B cell (primary cell): ENCODE results near the gene PNRC2. TPM values are rescaled to one million over a fixed set of nuclear protein-coding genes. Genes with fewer than 3 reads are reported as not detected.

Experiments
- ATAC-seq: fragments of 200-7000 bp; cut with Tn5 transposase; one replicate; pipeline ENCODE4 v1.10.0; 2021; ENCODE audit warnings: low read depth, mild to moderate bottlenecking, moderate number of reproducible peaks, moderate library complexity
- CTCF ChIA-PET: fragments of 350-600 bp; sonication (Branson Sonifier 250); formaldehyde crosslinking; loops from one replicate; lab custom pipeline; 2021; ENCODE audit warnings: antibody characterized with exemption, inconsistent platforms; lab: Charles Lee
- POLR2A ChIA-PET: fragments of 350-600 bp; sonication (Branson Sonifier 250); formaldehyde crosslinking; loops from one replicate; lab custom pipeline; 2021; ENCODE audit warnings: antibody characterized with exemption; lab: Charles Lee
- DNase-seq: peaks from one replicate; pipeline ENCODE4 v3.0.0; 2013
- H2AFZ ChIP-seq: 2 replicates; pipeline ENCODE4 v1.6.1; 2012; ENCODE audit warnings: mild to moderate bottlenecking, low read depth, low read length; ENCODE audit not compliant: insufficient read depth, poor library complexity, severe bottlenecking
- H3K27ac ChIP-seq, 2 donors: 1 replicate in 1 of 2; 2 replicates in 1 of 2; pipeline ENCODE4 v1.5.1; 2012 to 2013; ENCODE audit warnings: low read length in 2 of 2, mild to moderate bottlenecking in 2 of 2, moderate library complexity in 1 of 2
- H3K27me3 ChIP-seq, 4 experiments: fragments of 200-600 bp in 1 of 4; sonication (generic) in 1 of 4; replicated peaks in 1 of 4; 1 replicate in 2 of 4; 2 replicates in 2 of 4; pipeline versions ENCODE4 v1.6.1 to v1.7.0; 2013 to 2016; ENCODE audit warnings: low read length in 3 of 4, mild to moderate bottlenecking in 2 of 4, mixed read lengths in 1 of 4, moderate library complexity in 1 of 4; ENCODE audit not compliant: insufficient read depth in 4 of 4, control insufficient read depth in 3 of 4; ENCODE audit errors: control extremely low read depth in 1 of 4
- H3K36me3 ChIP-seq, 2 experiments: replicated peaks in 1 of 2; 1 replicate in 1 of 2; 2 replicates in 1 of 2; pipeline versions ENCODE4 v1.6.1 to v1.7.1; 2013; ENCODE audit warnings: low read length in 1 of 2; ENCODE audit not compliant: insufficient read depth in 2 of 2, control insufficient read depth in 1 of 2; ENCODE audit errors: control extremely low read depth in 1 of 2, extremely low read depth in 1 of 2
- H3K4me1 ChIP-seq, 2 donors: fragments of 200-600 bp in 1 of 2; sonication (generic) in 1 of 2; 1 replicate in 1 of 2; 2 replicates in 1 of 2; pipeline versions ENCODE4 v1.5.1 to v1.6.1; 2013 to 2017; ENCODE audit warnings: low read length in 2 of 2; ENCODE audit not compliant: control insufficient read depth in 2 of 2, insufficient read depth in 2 of 2
- H3K4me2 ChIP-seq: replicated peaks from 2 replicates; pipeline ENCODE3; 2012; ENCODE audit warnings: mild to moderate bottlenecking, low read depth, low read length; ENCODE audit not compliant: poor library complexity, severe bottlenecking
- H3K4me3 ChIP-seq, 5 experiments: fragments of 200-600 bp in 1 of 5; sonication (generic) in 1 of 5; 1 replicate in 3 of 5; 2 replicates in 2 of 5; pipeline versions ENCODE4 v1.5.1 to v1.7.0; 2011 to 2016; ENCODE audit warnings: low read length in 4 of 5, mild to moderate bottlenecking in 4 of 5, low read depth in 2 of 5, control low read depth in 1 of 5, moderate library complexity in 1 of 5; ENCODE audit not compliant: insufficient read depth in 1 of 5; ENCODE audit errors: control extremely low read depth in 1 of 5, extremely low read depth in 1 of 5
- H3K79me2 ChIP-seq: fragments of 200-600 bp; sonication (generic); one replicate; pipeline ENCODE4 v1.6.0; 2016; ENCODE audit warnings: low read length; ENCODE audit not compliant: control insufficient read depth, insufficient read depth
- H3K9ac ChIP-seq: fragments of 200-600 bp; sonication (generic); 2 replicates; pipeline ENCODE4 v1.6.1; 2017; ENCODE audit warnings: mild to moderate bottlenecking, low read length, moderate library complexity
- H3K9me3 ChIP-seq, 3 donors: one replicate each; pipeline versions ENCODE4 v1.6.1 to v1.7.1; 2013; ENCODE audit warnings: low read length in 2 of 3; ENCODE audit not compliant: control insufficient read depth in 2 of 3, insufficient read depth in 1 of 3; ENCODE audit errors: control extremely low read depth in 1 of 3
- H4K20me1 ChIP-seq: 2 replicates; pipeline ENCODE4 v1.6.0; 2012; ENCODE audit warnings: mild to moderate bottlenecking, low read length; ENCODE audit not compliant: insufficient read depth, control insufficient read depth, poor library complexity, severe bottlenecking
- H3K27ac Mint-ChIP-seq: one replicate; pipeline ENCODE4 v1.8.0; 2021; ENCODE audit warnings: mixed read lengths
- H3K27me3 Mint-ChIP-seq: one replicate; pipeline ENCODE4 v1.8.0; 2021; ENCODE audit warnings: mixed read lengths
- H3K4me1 Mint-ChIP-seq: one replicate; pipeline ENCODE4 v1.8.0; 2021; ENCODE audit warnings: mixed read lengths
- H3K4me3 Mint-ChIP-seq: one replicate; pipeline ENCODE4 v1.8.0; 2021; ENCODE audit warnings: mixed read lengths
- H3K9me3 Mint-ChIP-seq: one replicate; pipeline ENCODE4 v1.8.0; 2022; ENCODE audit warnings: mixed read lengths; ENCODE audit not compliant: insufficient read depth
- EZH2 ChIP-seq: IDR thresholded peaks from 2 replicates; pipeline ENCODE4 v1.6.1; 2012; ENCODE audit warnings: borderline replicate concordance, low read depth, mild to moderate bottlenecking, moderate library complexity, low read length; ENCODE audit not compliant: insufficient read depth, poor library complexity, severe bottlenecking
- WGBS: methylation state at CpG from one replicate; pipeline ENCODE4 v1.1.5; 2013; ENCODE audit warnings: missing lambda C conversion rate; ENCODE audit not compliant: insufficient coverage; 5-methylcytosine and 5-hydroxymethylcytosine counted together
- intact Hi-C: fragments of 100-400 bp; cut with micrococcal nuclease; formaldehyde crosslinking; loops from one replicate; pipeline ENCODE4 v1.10.0; 2022
- polyA plus RNA-seq: library from polyadenylated mRNA; depleted of rRNA; stranded (reverse); fragments of >200 nt; gene quantifications from 2 replicates; pipeline ENCODE4 v1.2.3, GENCODE V29; 2012
- total RNA-seq, 2 donors: library from RNA; stranded (reverse); fragments of 120-200 nt in 1 of 2; gene quantifications; 1 replicate in 1 of 2; 2 replicates in 1 of 2; pipeline versions ENCODE4 v1.2.3 to v1.2.4, GENCODE V29; 2013 to 2022
- TF ChIP-seq, protein P1 (sequence below): fragments of 200-600 bp; IDR thresholded peaks from one replicate; pipeline ENCODE4 v1.8.0; 2022; ENCODE audit warnings: antibody characterized with exemption, mild to moderate bottlenecking

Gene PNRC2
- total and polyA plus RNA-seq, 2 donors (not counting 1 experiment from before 2014, with no cell fraction given), result 89.8 to 174 TPM

DNA sequence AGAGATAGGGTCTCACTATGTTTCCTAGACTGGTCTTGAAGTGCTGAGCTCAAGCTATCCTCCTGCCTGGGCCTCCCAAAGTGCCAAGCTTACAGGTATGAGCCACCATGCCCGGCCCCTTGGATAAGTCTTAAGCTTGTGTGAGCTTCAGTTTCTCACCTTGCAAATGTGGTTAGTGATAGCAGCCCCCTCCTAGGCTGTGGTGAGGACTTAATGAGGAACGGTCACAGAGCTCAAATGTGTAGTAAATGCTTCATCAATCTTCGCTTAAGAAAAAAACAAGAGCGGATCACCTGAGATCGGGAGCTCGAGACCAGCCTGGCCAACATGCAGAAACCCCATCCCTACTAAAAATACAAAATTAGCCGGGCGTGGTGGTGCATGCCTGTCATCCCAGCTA lies 49.5 kb upstream of the PNRC2 start:
- ATAC-seq (no peak), DNase-seq (peak; percentile 70)
- H3K4me1 ChIP-seq, result peaks cover 76 to 92% of the 10 kb centered on the region in 2 donors

More for the DNA sequence above, 49.5 kb upstream of the PNRC2 start:
- Histone ChIP-seq H3K27me3 (no peaks in the 10 kb centered on the region), H2AFZ (no peak overlapping the region), H3K36me3 (peaks cover 3 to 28% of the 10 kb centered on the region in 2 experiments), H3K9me3 (no peaks in the 10 kb centered on the region), H4K20me1 (peaks cover 41% of the 10 kb centered on the region), H3K4me2 (peak overlapping the region; percentile 84), H3K9ac (peak overlapping the region; percentile 88), H3K79me2 (peaks cover 89% of the 10 kb centered on the region), H3K4me3 (peak overlapping the region in 4 of 5 experiments; percentile 71 to 94 (median 82)), H3K27ac (peak overlapping the region; percentile 83 to 93)
- ChIA-PET POLR2A (interaction anchor here (0.6 to 7.1 kb wide), 20 partner anchors 10 to 132 kb away, joined by 3 to 81 read pairs (median 5); partner anchors contain the start of genes FUCA1, PITHD1 and PNRC2), CTCF (interaction anchor here (0.6 to 5.2 kb wide), 17 partner anchors 10 to 505 kb away, joined by 3 to 40 read pairs (median 7); partner anchors contain the start of genes FUCA1 and PITHD1)
- WGBS, result 7% methylated on average over 5 of the region's 8 CpGs
- intact Hi-C loops, result loop anchor here (5.0 kb wide), 1 partner anchor 353 kb away; the partner anchor contains the start of gene ID3
- H3K27me3 Mint-ChIP-seq, result no peaks in the 10 kb centered on the region
- no peak for TF ChIP-seq EZH2
- TF ChIP-seq, protein P1, sequence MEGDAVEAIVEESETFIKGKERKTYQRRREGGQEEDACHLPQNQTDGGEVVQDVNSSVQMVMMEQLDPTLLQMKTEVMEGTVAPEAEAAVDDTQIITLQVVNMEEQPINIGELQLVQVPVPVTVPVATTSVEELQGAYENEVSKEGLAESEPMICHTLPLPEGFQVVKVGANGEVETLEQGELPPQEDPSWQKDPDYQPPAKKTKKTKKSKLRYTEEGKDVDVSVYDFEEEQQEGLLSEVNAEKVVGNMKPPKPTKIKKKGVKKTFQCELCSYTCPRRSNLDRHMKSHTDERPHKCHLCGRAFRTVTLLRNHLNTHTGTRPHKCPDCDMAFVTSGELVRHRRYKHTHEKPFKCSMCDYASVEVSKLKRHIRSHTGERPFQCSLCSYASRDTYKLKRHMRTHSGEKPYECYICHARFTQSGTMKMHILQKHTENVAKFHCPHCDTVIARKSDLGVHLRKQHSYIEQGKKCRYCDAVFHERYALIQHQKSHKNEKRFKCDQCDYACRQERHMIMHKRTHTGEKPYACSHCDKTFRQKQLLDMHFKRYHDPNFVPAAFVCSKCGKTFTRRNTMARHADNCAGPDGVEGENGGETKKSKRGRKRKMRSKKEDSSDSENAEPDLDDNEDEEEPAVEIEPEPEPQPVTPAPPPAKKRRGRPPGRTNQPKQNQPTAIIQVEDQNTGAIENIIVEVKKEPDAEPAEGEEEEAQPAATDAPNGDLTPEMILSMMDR, result no peak
- H3K4me1 Mint-ChIP-seq, result peaks cover 86% of the 10 kb centered on the region
- H3K9me3 Mint-ChIP-seq, result no peaks in the 10 kb centered on the region
- peak overlapping the region; percentile 99 for H3K4me3 Mint-ChIP-seq
- H3K27ac Mint-ChIP-seq, result peak overlapping the region; percentile 99
